ENCODE results near the gene IQGAP1.

Gene IQGAP1

DNA sequence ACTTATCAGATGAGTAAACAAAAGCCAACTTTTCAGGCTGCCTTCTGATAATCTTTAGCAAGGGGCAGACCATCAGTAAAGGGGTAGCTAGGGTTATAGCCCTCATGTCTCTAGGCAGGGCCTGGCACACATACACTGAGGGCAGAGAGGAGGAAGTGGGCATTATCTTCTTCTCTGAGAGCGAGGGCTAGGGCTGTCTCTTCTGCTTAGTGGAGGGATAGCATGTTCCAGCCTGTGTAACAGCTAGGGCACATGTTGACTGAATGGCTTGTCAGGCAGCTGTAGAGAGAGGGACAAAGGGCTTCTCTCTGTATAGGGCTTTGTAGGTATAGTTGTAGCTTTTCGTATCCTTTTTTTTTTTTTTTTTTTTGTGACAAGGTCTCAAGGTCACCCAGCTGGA lies 159.5 kb downstream of the IQGAP1 start:
- H3K27ac ChIP-seq, result no peak overlapping the region
- TF ChIP-seq, protein P1, sequence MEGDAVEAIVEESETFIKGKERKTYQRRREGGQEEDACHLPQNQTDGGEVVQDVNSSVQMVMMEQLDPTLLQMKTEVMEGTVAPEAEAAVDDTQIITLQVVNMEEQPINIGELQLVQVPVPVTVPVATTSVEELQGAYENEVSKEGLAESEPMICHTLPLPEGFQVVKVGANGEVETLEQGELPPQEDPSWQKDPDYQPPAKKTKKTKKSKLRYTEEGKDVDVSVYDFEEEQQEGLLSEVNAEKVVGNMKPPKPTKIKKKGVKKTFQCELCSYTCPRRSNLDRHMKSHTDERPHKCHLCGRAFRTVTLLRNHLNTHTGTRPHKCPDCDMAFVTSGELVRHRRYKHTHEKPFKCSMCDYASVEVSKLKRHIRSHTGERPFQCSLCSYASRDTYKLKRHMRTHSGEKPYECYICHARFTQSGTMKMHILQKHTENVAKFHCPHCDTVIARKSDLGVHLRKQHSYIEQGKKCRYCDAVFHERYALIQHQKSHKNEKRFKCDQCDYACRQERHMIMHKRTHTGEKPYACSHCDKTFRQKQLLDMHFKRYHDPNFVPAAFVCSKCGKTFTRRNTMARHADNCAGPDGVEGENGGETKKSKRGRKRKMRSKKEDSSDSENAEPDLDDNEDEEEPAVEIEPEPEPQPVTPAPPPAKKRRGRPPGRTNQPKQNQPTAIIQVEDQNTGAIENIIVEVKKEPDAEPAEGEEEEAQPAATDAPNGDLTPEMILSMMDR (conservative IDR thresholded peaks at IDR 0.05), result no peak

DNA sequence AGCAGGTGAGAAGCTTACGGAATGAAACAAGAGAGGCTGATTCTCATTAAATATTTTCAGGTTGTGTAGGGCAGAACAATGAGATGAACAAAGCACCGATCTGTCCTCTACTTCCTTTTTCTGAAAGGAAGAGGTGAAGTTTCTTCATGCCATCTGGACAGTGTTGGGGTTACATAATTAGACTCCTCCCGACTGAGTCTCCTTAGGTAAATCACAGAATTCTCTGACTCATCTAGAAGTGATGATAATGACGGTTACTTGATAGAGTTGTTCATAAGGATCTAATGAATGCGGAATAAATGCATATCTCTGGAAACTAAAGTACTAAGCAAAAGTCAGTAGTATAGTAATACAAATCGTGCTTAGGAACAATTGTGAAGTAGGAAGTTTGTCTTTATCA lies 162.9 kb downstream of the IQGAP1 start:
- no peak overlapping the region for H3K27ac ChIP-seq
- TF ChIP-seq, protein P1 (conservative IDR thresholded peaks at IDR 0.05), result no peak

All from VCaP (cell line).